ENCODE results near the gene GALNT10.

The GALNT10 gene

GRCh38 chr5:154244476-154244875 lies 53.9 kb downstream of the GALNT10 start:
- no peak for TF ChIP-seq CTCF (conservative IDR thresholded peaks at IDR 0.05)
- no peak overlapping the region for H3K27ac ChIP-seq

- TF ChIP-seq CTCF (conservative IDR thresholded peaks at IDR 0.05), result no peak
- no peak overlapping the region for H3K27ac ChIP-seq
Observed at GRCh38 chr5:154248691-154249090, 58.2 kb downstream of the GALNT10 start.

- no peak for TF ChIP-seq CTCF (conservative IDR thresholded peaks at IDR 0.05)
- no peak overlapping the region for H3K27ac ChIP-seq
Observed at GRCh38 chr5:154249826-154250225, 59.3 kb downstream of the GALNT10 start.

GRCh38 chr5:154251529-154251928 lies 61.0 kb downstream of the GALNT10 start:
- no peak overlapping the region for H3K27ac ChIP-seq

GRCh38 chr5:154253807-154254206 lies 63.3 kb downstream of the GALNT10 start:
- TF ChIP-seq CTCF (conservative IDR thresholded peaks at IDR 0.05), result no peak

More at GRCh38 chr5:154251529-154251928, 61.0 kb downstream of the GALNT10 start:
- TF ChIP-seq CTCF (conservative IDR thresholded peaks at IDR 0.05), result no peak

GRCh38 chr5:154254896-154255295 lies 64.4 kb downstream of the GALNT10 start:
- H3K27ac ChIP-seq, result no peak overlapping the region

More at GRCh38 chr5:154253807-154254206, 63.3 kb downstream of the GALNT10 start:
- no peak overlapping the region for H3K27ac ChIP-seq

GRCh38 chr5:154257046-154257445 lies 66.5 kb downstream of the GALNT10 start:
- H3K27ac ChIP-seq, result no peak overlapping the region
- no peak for TF ChIP-seq CTCF (conservative IDR thresholded peaks at IDR 0.05)

More at GRCh38 chr5:154254896-154255295, 64.4 kb downstream of the GALNT10 start:
- TF ChIP-seq CTCF (conservative IDR thresholded peaks at IDR 0.05), result no peak
